GM19099 (cell line): ENCODE measurements around the gene ADCY4.

ENCODE experiments used
- POLR2A ChIP-seq: IDR thresholded peaks from 3 replicates; pipeline ENCODE4 v1.6.1; 2011; ENCODE audit warnings: low read depth; ENCODE audit not compliant: insufficient read length; ENCODE audit errors: extremely low read depth

The ADCY4 gene

DNA sequence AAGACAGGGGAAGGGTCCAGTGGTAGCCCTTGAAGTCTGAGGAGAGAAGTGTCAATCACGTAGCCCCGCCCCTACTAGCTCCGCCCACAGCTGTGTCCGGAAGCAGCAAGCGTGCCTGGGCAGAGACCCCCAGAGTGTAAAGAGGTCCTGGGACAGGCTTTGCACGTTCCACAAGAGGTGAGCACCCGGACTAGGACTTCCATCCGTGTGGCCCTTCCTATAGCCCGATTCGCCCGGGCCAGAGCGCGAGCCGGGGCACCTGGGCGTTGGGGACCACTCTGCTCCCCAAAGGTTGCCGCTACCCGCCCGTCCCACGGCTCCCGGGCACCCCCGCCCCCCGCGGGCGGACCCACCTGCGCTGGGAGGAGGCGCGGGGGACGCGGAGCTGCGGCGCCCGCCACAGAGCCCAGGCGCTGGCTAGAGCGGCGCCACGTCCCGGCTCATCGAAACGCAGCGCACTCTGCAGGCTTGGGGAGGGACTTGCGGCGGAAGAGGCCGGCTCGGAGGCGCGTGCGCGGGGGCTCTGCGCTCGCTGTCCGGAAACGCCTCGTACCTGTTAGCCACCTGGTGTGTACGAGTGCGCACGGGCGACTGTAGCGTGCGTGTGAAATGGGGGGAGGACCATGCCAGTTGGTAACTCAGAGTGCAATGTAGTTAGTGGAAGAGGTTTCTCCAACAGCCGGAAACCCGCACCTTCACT, 63.6 kb downstream of the ADCY4 start, which contains the start of gene RABGGTA:
Gene RABGGTA (minus strand): TSS at position 464 of the 700 bp plus-strand sequence. CDS start 482 bp downstream, outside the sequence.
- peak; percentile 84 for TF ChIP-seq POLR2A

DNA sequence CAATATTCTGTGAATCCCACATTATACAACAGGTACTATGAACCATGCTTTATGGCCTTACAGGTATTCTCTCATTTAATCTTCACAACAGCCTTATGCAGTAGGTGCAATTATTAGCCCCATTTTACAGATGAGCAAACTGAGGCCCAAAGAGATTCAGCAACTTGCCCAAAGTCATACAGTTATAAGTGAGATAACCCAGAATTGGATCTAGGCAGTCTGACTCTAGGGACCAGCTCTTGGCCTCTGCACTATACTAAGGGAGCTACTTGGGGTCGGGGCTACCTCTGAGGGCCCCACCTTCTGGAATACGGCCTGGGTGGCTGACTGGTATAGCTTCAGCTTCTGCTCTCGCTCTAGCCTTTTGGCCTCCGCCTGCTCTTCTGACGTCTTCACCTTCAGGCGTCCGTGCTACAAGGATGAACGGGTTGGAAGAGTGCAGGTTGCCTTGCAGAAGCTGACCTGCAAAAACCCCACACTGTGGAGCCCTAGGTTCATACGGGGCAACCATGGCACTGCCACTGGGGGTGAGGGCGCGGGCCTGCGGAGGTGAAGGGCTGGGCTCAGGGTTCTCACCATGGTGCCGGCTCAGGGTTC, 64.2 kb downstream of the ADCY4 start:
- no peak for TF ChIP-seq POLR2A

DNA sequence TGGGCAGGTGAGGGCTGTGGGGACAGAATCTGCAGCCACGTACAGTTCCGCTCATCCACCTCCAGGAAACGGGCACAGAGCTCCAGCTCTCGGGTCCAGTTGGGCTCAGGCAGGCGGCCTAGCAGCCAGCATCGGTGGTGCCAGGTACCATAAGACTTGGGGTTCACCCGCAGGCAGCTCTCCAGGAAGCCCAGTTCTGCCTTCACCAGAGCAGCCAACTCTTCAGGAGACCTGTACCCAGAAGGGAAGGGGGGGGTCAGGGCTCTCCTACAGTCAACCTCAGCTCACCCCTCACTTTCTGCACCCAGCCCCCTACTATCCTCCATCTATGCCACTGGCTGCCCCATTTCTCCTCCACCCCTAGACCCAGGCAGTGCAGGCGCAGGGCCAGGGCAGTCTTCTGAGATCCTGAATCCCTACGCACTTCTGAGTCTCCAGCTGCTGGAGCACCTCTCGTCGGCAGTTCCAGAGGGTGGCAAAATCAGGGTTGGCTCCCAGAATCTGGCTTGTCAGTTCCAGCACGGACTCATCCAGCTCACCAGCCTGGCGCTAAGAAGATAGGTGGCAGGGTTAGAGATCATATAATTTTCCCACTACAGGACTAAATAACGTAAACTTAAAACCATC, 64.8 kb downstream of the ADCY4 start:
- TF ChIP-seq POLR2A = no peak

DNA sequence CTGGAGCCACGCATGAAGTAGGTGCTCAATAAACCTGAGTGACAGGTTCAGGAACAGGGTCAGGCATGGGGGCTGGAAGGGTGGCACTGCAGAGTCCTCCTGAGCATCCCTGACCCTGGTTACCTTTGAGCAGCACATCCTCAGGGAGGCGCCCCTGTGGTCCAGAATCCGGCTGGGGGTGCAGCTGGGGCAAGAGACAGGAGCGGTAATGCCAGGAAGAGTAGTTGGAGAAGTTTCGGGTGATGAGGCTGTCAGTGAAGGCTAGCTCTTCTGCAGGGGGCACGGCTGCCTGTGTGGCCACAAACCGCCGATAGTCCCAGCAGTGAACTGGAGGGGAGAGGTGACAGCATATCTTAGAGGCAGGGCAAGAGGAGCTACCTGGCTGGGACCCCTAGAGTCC, 65.5 kb downstream of the ADCY4 start:
- no peak for TF ChIP-seq POLR2A
